GM23248 (cell line): Measurements from ENCODE around the gene RNU2-63P.

Experiments used
- EZH2 ChIP-seq: fragments of 200-600 bp; sonication (generic); IDR thresholded peaks from 2 replicates; pipeline ENCODE4 v1.6.1; 2018; ENCODE audit warnings: antibody characterized with exemption, mild to moderate bottlenecking; ENCODE audit not compliant: insufficient read depth, poor library complexity, severe bottlenecking
- EZH2phosphoT487 ChIP-seq: fragments of 200-600 bp; sonication (generic); IDR thresholded peaks from 2 replicates; pipeline ENCODE4 v1.6.1; 2018; ENCODE audit warnings: antibody characterized with exemption, moderate library complexity, mild to moderate bottlenecking, low read depth; ENCODE audit not compliant: insufficient read depth

GRCh38 chr2:88024509-88024908, 8.2 kb upstream of the RNU2-63P start:
- TF ChIP-seq EZH2 (no peak), EZH2phosphoT487 (no peak)
